Amniotic stem cell (primary cell): ENCODE data around the gene OXCT1.
"Not testable (repeated sequence)": the region's sequence is repeated elsewhere in the genome, so short reads cannot be mapped to it uniquely, and the experiment has no call there.

Experiments
- DNase-seq: peaks from one replicate; lab custom pipeline; 2025; lab: John Stamatoyannopoulos, UW

Gene OXCT1

DNA sequence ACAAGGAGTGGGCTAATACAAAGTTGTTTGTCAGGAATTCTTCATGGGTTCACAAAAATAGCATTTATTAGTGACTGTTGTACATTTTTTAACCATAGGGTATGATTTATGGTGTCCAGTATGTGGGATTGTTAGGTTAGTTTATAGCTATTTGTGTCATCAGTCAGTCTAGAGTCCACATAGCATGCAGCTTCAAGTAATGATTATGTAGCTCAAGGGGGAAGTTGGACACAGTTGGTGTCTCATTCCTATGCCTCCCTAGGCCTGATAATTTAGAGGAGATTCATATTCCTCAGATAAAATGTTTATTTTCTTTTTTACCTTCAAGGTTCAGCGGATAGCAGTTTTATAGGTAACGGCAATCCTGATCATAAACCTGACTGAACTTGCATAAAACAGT is 153.8 kb downstream of the OXCT1 start:
- no peak for DNase-seq

- DNase-seq, result not testable (repeated sequence)
Observed at GRCh38 chr5:41714446-41714845, 155.8 kb downstream of the OXCT1 start.

GRCh38 chr5:41708604-41708940 is 161.7 kb downstream of the OXCT1 start:
- no peak for DNase-seq

- peak; percentile 40 for DNase-seq
Observed at GRCh38 chr5:41707853-41708603, 162.2 kb downstream of the OXCT1 start.

- no peak for DNase-seq
Observed at GRCh38 chr5:41695920-41696582, 174.2 kb downstream of the OXCT1 start.

DNA sequence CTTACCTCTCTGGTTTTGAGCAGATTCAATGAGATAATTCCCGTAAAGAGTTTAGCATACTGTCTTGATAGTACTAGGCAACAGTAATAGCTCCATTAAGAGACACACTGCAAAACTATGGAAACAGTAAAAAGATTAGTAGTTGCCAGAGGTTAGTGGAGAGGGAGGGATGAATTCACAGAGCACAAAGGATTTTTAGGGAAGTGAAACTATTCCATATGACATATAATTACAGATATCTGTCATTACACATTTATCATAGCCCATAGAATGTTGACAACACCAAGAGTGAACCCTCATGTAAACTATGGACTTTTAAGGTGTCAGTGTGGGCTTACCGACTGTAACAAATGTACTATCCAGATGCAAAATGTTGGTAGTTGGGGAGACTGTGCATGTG is 183.5 kb downstream of the OXCT1 start:
- DNase-seq, result no peak

DNA sequence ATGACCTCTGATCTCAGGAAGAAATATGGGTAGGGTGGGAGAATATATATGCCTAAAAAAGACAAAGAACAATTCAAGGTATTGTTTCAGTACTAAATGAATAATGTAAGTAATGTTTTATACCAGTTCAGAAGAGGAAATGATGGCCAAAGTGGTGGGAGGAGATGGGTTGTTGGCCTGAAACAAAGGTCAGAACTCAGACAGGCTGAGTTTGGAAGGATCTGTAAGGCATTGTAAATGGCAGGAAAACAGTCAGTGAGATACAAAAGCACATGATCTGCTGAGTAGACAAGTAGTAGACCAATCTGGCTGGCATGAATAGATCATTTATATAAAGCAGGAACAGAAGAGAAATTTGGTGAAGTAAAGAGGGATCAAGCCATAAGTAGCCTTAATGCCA is 184.0 kb downstream of the OXCT1 start:
- DNase-seq, result no peak

DNA sequence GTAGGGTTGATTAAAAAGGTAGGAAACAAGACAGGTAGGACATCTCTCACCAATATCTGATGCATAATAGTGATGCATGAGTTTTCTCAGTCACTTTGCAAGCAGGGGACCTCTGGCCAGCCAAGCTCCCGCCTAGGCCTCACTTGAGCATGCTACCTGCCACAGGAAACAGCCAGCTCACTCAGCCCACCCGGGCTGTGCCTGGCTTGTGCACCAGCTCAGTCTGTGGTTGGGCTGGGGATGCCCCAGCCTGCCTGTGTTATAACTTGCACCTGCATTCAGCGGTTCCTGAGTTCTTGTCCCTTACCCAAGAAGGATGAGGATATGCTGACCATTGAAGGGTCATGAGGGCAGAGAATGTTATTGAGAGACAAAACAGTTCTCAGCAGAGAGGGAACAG is 187.0 kb downstream of the OXCT1 start:
- no peak for DNase-seq

DNA sequence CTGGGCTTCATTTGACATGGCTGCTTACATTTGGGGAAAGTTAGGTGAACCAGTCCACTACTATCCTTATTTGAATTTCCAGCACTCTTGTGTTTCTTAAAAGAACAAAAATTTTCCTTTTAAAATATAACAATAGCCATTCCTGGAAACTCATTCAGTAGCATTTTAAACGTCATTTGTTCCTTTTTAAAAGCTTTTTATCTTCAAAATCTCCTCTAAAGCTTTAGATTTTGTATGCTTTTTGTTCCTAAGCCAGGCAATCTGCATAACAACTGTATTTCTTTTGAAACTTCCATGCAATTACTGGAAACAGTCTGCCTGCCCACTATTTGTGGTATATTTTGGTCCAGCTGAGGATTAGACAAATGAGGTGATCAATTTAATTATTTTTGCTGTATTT is 187.6 kb downstream of the OXCT1 start:
- DNase-seq, result no peak

DNA sequence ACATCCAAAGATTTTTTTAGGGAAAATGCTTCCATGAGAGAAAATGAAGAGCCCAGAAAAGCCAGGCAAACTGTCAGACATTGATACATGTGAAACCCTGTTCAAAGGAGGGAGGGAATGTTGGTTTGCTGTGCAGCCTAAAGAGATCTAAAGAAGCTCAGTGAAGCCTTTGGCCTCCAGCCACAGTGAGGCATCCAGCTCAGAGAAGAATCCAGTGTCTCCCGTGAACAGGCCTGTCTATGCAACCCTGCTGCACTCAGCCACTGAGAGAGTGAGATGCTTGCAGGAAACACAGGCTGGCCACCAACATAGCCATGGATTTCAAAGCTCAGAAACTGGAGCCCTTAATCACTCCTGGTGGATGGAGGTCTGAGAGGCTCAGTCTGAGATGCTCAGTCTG is 188.4 kb downstream of the OXCT1 start:
- no peak for DNase-seq
